Neural progenitor cell (in vitro differentiated cells): Measurements from ENCODE around the gene BBS1. TPM values are rescaled to one million over a fixed set of nuclear protein-coding genes. Genes with fewer than 3 reads are reported as not detected.
A peak's percentile ranks its signal among the peaks of the same experiment; 100 is the strongest.

Experiments
- DNase-seq: peaks from one replicate; pipeline ENCODE4 v3.0.0-alpha.2; 2016; ENCODE audit warnings: low spot score
- H2AFZ ChIP-seq: fragments of 200-600 bp; sonication (generic); replicated peaks from 2 replicates; pipeline ENCODE4 v1.6.1; 2016; ENCODE audit warnings: antibody characterized with exemption
- H3F3A ChIP-seq: fragments of 200-600 bp; sonication (generic); 2 replicates; pipeline ENCODE4 v1.6.1; 2016; ENCODE audit warnings: antibody characterized with exemption, low read depth
- H3K27ac ChIP-seq: fragments of 200-600 bp; sonication (generic); 2 replicates; pipeline ENCODE4 v1.5.1; 2016; ENCODE audit warnings: mild to moderate bottlenecking
- H3K27me3 ChIP-seq: fragments of 200-600 bp; sonication (generic); 2 replicates; pipeline ENCODE4 v1.6.1; 2016; ENCODE audit warnings: mild to moderate bottlenecking, moderate library complexity
- H3K36me3 ChIP-seq: fragments of 200-600 bp; sonication (generic); 2 replicates; pipeline ENCODE4 v1.5.1; 2016
- H3K4me1 ChIP-seq: fragments of 200-600 bp; sonication (generic); 2 replicates; pipeline ENCODE4 v1.6.1; 2016; ENCODE audit warnings: mixed run types
- H3K4me2 ChIP-seq: fragments of 200-600 bp; sonication (generic); 2 replicates; pipeline ENCODE4 v1.6.1; 2016
- H3K4me3 ChIP-seq: fragments of 200-600 bp; sonication (generic); 2 replicates; pipeline ENCODE4 v1.5.1; 2016
- H3K79me2 ChIP-seq: fragments of 200-600 bp; sonication (generic); 2 replicates; pipeline ENCODE4 v1.6.1; 2016; ENCODE audit warnings: low read depth
- H3K9ac ChIP-seq: fragments of 200-600 bp; sonication (generic); 2 replicates; pipeline ENCODE4 v1.6.1; 2016
- H3K9me3 ChIP-seq: fragments of 200-600 bp; sonication (generic); 2 replicates; pipeline ENCODE4 v1.5.1; 2016; ENCODE audit warnings: low read depth
- H4K20me1 ChIP-seq: fragments of 200-600 bp; sonication (generic); 2 replicates; pipeline ENCODE4 v1.6.1; 2016; ENCODE audit warnings: low read depth
- H3K27ac Mint-ChIP-seq: 3 replicates; pipeline ENCODE4 v1.8.0; 2021; ENCODE audit warnings: mixed read lengths
- H3K27me3 Mint-ChIP-seq: 2 replicates; pipeline ENCODE4 v1.8.0; 2022; ENCODE audit warnings: low read depth, mild to moderate bottlenecking, inconsistent platforms, moderate library complexity, mixed read lengths; ENCODE audit not compliant: insufficient read depth
- H3K36me3 Mint-ChIP-seq: 3 replicates; pipeline ENCODE4 v1.8.0; 2021; ENCODE audit warnings: mixed read lengths
- H3K4me1 Mint-ChIP-seq: 3 replicates; pipeline ENCODE4 v1.8.0; 2021; ENCODE audit warnings: mixed read lengths
- H3K4me3 Mint-ChIP-seq: 3 replicates; pipeline ENCODE4 v1.8.0; 2021; ENCODE audit warnings: mild to moderate bottlenecking, moderate library complexity, mixed read lengths
- H3K9me3 Mint-ChIP-seq: 3 replicates; pipeline ENCODE4 v1.8.0; 2020; ENCODE audit warnings: mixed read lengths
- EZH2 ChIP-seq: fragments of 200-600 bp; sonication (generic); IDR thresholded peaks from 2 replicates; pipeline ENCODE4 v1.6.1; 2017; ENCODE audit warnings: antibody characterized with exemption, mild to moderate bottlenecking, moderate library complexity
- EZH2phosphoT487 ChIP-seq: fragments of 200-600 bp; sonication (generic); IDR thresholded peaks from 2 replicates; pipeline ENCODE4 v1.6.1; 2017; ENCODE audit warnings: antibody characterized with exemption
- total RNA-seq: library from RNA; depleted of rRNA; stranded (reverse); fragments of >200 nt; gene quantifications from 2 replicates; pipeline ENCODE4 v1.2.3, GENCODE V29; 2015; ENCODE audit warnings: low replicate concordance
- TF ChIP-seq, protein P1 (sequence below): fragments of 200-600 bp; sonication (generic); IDR thresholded peaks from 2 replicates; pipeline ENCODE4 v1.5.1; 2017; ENCODE audit warnings: antibody characterized with exemption, mild to moderate bottlenecking

BBS1 gene
- total RNA-seq, 1 donor from 2014 or later = 42.0 TPM

DNA sequence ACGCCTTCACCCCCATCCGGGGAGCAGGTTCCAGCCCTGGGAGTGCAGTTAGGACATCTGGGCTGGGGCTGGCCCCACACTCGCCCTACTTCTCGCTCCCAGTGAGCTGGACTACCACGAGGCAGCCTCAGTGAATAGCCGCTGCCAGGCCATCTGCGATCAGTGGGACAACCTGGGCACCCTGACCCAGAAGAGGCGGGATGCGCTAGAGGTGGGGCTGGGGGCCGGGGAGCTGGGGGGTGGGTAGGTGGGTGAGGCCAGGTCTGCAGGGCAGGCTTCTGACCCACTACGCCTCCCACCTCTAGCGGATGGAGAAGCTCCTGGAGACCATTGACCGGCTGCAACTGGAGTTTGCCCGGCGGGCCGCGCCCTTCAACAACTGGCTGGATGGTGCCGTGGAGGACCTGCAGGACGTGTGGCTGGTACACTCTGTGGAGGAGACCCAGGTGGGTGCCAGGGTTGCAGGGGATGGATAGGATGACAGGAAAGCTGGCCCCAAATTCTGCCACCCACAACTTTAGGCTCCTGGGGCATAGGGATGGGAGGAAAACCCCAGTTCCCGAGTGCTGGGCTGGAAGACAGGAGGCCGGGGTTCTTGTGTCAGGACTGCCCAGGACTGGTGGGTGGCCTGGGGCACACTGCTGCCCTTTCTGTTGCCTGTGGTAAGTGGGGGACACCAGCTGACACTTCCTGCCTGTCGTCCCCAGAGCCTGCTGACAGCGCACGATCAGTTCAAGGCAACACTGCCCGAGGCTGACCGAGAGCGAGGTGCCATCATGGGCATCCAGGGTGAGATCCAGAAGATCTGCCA lies 49.6 kb downstream of the BBS1 start:
- TF ChIP-seq, protein P1, sequence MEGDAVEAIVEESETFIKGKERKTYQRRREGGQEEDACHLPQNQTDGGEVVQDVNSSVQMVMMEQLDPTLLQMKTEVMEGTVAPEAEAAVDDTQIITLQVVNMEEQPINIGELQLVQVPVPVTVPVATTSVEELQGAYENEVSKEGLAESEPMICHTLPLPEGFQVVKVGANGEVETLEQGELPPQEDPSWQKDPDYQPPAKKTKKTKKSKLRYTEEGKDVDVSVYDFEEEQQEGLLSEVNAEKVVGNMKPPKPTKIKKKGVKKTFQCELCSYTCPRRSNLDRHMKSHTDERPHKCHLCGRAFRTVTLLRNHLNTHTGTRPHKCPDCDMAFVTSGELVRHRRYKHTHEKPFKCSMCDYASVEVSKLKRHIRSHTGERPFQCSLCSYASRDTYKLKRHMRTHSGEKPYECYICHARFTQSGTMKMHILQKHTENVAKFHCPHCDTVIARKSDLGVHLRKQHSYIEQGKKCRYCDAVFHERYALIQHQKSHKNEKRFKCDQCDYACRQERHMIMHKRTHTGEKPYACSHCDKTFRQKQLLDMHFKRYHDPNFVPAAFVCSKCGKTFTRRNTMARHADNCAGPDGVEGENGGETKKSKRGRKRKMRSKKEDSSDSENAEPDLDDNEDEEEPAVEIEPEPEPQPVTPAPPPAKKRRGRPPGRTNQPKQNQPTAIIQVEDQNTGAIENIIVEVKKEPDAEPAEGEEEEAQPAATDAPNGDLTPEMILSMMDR = no peak
- TF ChIP-seq EZH2 = no peak
- TF ChIP-seq EZH2phosphoT487 = no peak
- Histone ChIP-seq H3K36me3 (no peaks in the 10 kb centered on the region), H3K4me1 (no peaks in the 10 kb centered on the region), H3K27me3 (no peaks in the 10 kb centered on the region), H2AFZ (no peak overlapping the region), H3K79me2 (no peaks in the 10 kb centered on the region), H3K9me3 (no peaks in the 10 kb centered on the region), H3K4me2 (no peak overlapping the region), H4K20me1 (no peaks in the 10 kb centered on the region), H3F3A (no peaks in the 10 kb centered on the region), H3K4me3 (no peak overlapping the region), H3K9ac (no peak overlapping the region), H3K27ac (no peak overlapping the region)
- DNase-seq = no peak
- Mint-ChIP-seq H3K4me3 (no peak overlapping the region), H3K27ac (no peak overlapping the region), H3K9me3 (no peaks in the 10 kb centered on the region), H3K27me3 (no peaks in the 10 kb centered on the region), H3K36me3 (no peaks in the 10 kb centered on the region), H3K4me1 (no peaks in the 10 kb centered on the region)

GRCh38 chr11:66561178-66561974 lies 50.9 kb downstream of the BBS1 start:
- H3K9me3 Mint-ChIP-seq = no peaks in the 10 kb centered on the region
- Histone ChIP-seq H3K27me3 (no peaks in the 10 kb centered on the region), H4K20me1 (no peaks in the 10 kb centered on the region), H3K9me3 (no peaks in the 10 kb centered on the region), H3K27ac (no peak overlapping the region), H3K36me3 (no peaks in the 10 kb centered on the region), H3K9ac (no peak overlapping the region), H2AFZ (no peak overlapping the region), H3K4me1 (no peaks in the 10 kb centered on the region), H3K4me3 (no peak overlapping the region), H3K79me2 (no peaks in the 10 kb centered on the region), H3K4me2 (no peak overlapping the region), H3F3A (no peaks in the 10 kb centered on the region)
- no peak overlapping the region for H3K4me3 Mint-ChIP-seq
- H3K4me1 Mint-ChIP-seq = no peaks in the 10 kb centered on the region
- H3K36me3 Mint-ChIP-seq = no peaks in the 10 kb centered on the region
- H3K27ac Mint-ChIP-seq = peak overlapping the region; percentile 24
- DNase-seq = no peak
- TF ChIP-seq EZH2 (no peak), EZH2phosphoT487 (no peak)
- TF ChIP-seq, protein P1 = no peak
- no peaks in the 10 kb centered on the region for H3K27me3 Mint-ChIP-seq

DNA sequence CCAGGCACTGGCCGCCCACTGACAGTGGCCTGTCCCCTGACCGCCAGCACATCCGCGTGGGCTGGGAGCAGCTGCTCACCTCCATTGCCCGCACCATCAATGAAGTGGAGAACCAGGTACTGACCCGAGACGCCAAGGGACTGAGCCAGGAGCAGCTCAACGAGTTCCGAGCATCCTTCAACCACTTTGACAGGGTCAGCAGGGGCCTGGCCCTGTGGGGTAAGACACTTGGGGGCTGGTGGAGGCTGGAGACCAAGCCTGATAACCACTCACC lies 51.5 kb downstream of the BBS1 start:
- no peaks in the 10 kb centered on the region for H3K36me3 ChIP-seq
- TF ChIP-seq EZH2phosphoT487 (no peak), EZH2 (no peak)
- TF ChIP-seq, protein P1 = no peak
- H3K27ac ChIP-seq = no peak overlapping the region
- Mint-ChIP-seq H3K36me3 (no peaks in the 10 kb centered on the region), H3K4me3 (no peak overlapping the region), H3K4me1 (no peaks in the 10 kb centered on the region), H3K9me3 (no peaks in the 10 kb centered on the region), H3K27me3 (no peaks in the 10 kb centered on the region), H3K27ac (no peak overlapping the region)
- H4K20me1 ChIP-seq = no peaks in the 10 kb centered on the region
- no peak overlapping the region for H3K9ac ChIP-seq
- H3K4me3 ChIP-seq = no peak overlapping the region
- no peaks in the 10 kb centered on the region for H3K9me3 ChIP-seq
- H3K79me2 ChIP-seq = no peaks in the 10 kb centered on the region
- no peaks in the 10 kb centered on the region for H3F3A ChIP-seq
- H3K4me1 ChIP-seq = no peaks in the 10 kb centered on the region
- H2AFZ ChIP-seq = no peak overlapping the region
- H3K27me3 ChIP-seq = no peaks in the 10 kb centered on the region
- no peak for DNase-seq
- H3K4me2 ChIP-seq = no peak overlapping the region
